ENCODE measurements around the gene KLF13. TPM values are rescaled to one million over a fixed set of nuclear protein-coding genes. Genes with fewer than 3 reads are reported as not detected.

Gene KLF13
- total RNA-seq, 1 donor from 2014 or later, result 67.7 TPM

DNA sequence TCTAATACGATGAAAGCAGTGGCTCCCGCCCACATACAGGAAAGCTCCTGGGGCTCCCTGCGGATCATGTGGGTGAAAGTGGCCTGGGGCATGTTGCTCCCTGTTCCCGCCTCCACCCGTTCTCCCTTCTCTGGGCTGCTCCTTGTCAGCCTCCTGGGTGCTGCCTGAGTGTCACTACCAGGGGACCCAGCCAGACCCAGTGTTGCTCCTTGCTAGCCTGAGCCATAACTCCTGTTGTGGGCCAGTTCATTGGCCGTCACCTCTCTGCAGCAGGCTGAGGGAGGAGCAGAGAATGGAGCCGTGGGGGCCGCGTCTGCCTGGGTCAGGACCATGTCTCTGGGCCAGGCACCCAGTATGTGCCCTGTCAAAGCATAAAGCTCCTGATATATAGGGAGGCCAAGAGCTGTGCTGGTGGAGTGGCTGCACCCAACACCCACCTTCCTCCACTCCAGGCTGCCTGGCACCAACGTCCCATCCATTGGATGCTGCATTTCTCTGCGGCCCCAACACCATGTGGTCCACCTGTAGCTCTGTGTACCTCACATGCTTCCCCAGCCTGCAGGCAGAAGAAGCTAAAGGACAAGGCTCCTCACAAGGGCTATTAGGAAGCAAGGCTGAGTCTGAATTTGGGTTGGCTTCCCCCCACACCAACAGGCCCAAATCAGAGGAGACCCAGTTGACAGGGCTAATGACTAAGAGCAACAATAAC lies 40.5 kb downstream of the KLF13 start:
- TF ChIP-seq, protein P1, sequence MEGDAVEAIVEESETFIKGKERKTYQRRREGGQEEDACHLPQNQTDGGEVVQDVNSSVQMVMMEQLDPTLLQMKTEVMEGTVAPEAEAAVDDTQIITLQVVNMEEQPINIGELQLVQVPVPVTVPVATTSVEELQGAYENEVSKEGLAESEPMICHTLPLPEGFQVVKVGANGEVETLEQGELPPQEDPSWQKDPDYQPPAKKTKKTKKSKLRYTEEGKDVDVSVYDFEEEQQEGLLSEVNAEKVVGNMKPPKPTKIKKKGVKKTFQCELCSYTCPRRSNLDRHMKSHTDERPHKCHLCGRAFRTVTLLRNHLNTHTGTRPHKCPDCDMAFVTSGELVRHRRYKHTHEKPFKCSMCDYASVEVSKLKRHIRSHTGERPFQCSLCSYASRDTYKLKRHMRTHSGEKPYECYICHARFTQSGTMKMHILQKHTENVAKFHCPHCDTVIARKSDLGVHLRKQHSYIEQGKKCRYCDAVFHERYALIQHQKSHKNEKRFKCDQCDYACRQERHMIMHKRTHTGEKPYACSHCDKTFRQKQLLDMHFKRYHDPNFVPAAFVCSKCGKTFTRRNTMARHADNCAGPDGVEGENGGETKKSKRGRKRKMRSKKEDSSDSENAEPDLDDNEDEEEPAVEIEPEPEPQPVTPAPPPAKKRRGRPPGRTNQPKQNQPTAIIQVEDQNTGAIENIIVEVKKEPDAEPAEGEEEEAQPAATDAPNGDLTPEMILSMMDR (IDR thresholded peaks at IDR 0.05; ENCODE audit: insufficient read depth, low read length, poor library complexity, severe bottlenecking), result no peak
- Histone ChIP-seq H3K4me3 (ENCODE audit: low read depth, low read length) (no peak overlapping the region), H3K36me3 (ENCODE audit: control insufficient read depth, insufficient read depth, low read length) (no peaks in the 10 kb centered on the region), H3K27me3 (ENCODE audit: control insufficient read depth, insufficient read depth, low read length) (no peaks in the 10 kb centered on the region)
- DNase-seq (ENCODE audit: low read depth), result no peak

DNA sequence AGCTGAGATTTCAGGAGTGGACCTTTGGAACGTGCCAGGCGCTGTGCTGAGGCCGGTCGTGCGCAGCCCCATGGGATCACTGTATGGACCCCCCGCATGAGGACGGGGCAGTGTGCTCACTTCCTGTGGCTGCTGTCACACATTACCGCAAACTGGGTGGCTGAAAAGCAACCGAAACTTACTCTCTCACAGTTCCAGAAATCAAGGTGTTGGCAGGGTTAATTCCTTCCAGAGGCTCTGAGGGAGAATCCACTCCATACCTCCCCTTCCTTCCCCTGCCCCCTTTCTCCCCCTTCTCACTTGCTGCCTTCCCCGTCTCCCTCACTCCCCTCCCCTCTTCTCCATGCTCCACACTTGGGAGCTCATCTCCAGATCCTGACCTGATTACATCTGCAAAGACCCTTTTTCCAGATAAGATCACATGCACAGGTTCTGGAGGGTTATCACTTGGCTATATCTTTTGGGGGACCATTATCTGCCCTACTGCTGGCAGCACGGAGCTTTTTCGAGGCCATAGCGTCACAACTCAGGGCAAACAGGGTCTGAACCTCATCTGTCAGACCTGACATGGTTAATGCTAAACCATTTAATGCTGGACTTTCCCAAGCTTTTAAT lies 41.2 kb downstream of the KLF13 start:
- TF ChIP-seq, protein P1 (IDR thresholded peaks at IDR 0.05; ENCODE audit: insufficient read depth, low read length, poor library complexity, severe bottlenecking), result no peak
- no peaks in the 10 kb centered on the region for H3K36me3 ChIP-seq (ENCODE audit: control insufficient read depth, insufficient read depth, low read length)
- H3K4me3 ChIP-seq (ENCODE audit: low read depth, low read length), result no peak overlapping the region
- H3K27me3 ChIP-seq (ENCODE audit: control insufficient read depth, insufficient read depth, low read length), result no peaks in the 10 kb centered on the region
- DNase-seq (ENCODE audit: low read depth), result no peak

DNA sequence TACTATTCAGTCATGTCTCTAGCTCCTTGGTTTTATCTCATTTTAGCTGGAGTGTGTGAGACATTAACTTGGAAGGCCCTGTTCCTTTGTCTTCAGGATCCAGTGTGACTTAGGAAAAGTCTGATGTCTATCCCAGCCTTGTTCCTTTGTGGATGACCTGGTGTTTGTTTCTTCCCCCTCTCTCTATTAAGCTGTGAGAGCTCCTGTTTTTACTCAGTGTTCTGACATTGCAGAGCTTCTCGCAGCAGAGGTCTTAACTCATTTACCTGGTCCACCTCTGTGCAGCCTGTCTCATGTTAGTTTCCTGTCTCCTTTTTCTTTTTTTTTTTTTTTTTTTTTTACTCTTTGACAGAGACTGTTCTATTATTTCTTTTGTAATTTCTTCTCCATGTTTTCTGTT lies 43.1 kb downstream of the KLF13 start:
- Histone ChIP-seq H3K36me3 (ENCODE audit: control insufficient read depth, insufficient read depth, low read length) (no peaks in the 10 kb centered on the region), H3K27me3 (ENCODE audit: control insufficient read depth, insufficient read depth, low read length) (no peaks in the 10 kb centered on the region), H3K4me3 (ENCODE audit: low read depth, low read length) (no peak overlapping the region)
- TF ChIP-seq, protein P1 (IDR thresholded peaks at IDR 0.05; ENCODE audit: insufficient read depth, low read length, poor library complexity, severe bottlenecking), result no peak
- no peak for DNase-seq (ENCODE audit: low read depth)

DNA sequence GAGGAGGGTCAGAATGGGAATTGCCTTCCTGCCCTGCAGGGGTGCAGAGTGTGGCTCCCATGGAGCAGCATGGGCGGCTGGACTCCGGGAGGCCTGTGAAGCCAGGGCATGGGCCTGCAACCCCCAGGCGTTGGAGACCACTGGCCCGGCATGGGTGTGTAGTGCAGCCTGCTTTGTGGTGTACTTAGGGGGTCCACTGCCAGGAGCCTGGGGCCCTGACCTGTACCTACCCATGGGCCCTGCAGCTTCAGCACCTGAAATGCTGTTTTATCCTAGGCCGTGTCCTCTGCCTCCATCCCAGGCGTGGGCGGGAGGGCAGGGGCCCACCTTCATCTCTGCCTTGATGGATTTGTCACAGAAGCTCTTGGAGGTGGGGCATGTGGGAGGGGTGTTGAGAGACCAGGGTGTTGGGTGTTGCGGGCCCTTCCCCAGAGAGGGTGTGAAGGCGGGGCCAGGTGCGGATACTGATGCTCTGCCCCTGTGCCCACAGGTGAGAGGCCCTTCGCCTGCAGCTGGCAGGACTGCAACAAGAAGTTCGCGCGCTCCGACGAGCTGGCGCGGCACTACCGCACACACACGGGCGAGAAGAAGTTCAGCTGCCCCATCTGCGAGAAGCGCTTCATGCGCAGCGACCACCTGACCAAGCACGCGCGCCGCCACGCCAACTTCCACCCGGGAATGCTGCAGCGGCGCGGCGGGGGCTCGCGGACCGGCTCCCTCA lies 45.0 kb downstream of the KLF13 start:
- Histone ChIP-seq H3K27me3 (ENCODE audit: control insufficient read depth, insufficient read depth, low read length) (no peaks in the 10 kb centered on the region), H3K36me3 (ENCODE audit: control insufficient read depth, insufficient read depth, low read length) (no peaks in the 10 kb centered on the region), H3K4me3 (ENCODE audit: low read depth, low read length) (no peak overlapping the region)
- no peak for DNase-seq (ENCODE audit: low read depth)
- TF ChIP-seq, protein P1 (IDR thresholded peaks at IDR 0.05; ENCODE audit: insufficient read depth, low read length, poor library complexity, severe bottlenecking), result no peak

DNA sequence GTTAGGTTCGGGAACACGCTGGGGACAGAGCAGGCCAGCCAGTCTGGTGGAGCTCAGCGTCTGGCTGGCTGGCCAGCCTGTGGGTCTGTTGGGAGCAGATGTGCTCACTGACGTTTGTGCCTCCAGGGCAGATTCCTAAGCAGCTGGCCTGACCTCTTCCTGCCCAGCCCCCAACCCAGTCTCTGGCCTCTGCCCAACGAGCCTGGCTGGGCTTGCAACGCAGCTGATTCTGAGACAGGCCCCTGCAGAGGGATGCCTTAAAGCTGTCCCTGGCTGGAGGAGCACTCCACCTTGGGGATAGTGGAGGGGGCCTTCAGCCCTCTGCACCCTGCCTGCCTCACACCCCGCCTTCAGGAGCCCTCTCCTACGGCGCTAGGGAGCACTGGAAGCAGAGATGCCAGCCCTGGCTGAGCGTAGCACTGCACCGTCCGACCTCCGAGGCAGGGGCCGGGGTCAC lies 46.0 kb downstream of the KLF13 start:
- TF ChIP-seq, protein P1 (IDR thresholded peaks at IDR 0.05; ENCODE audit: insufficient read depth, low read length, poor library complexity, severe bottlenecking), result no peak
- no peaks in the 10 kb centered on the region for H3K27me3 ChIP-seq (ENCODE audit: control insufficient read depth, insufficient read depth, low read length)
- DNase-seq (ENCODE audit: low read depth), result no peak
- no peak overlapping the region for H3K4me3 ChIP-seq (ENCODE audit: low read depth, low read length)
- no peaks in the 10 kb centered on the region for H3K36me3 ChIP-seq (ENCODE audit: control insufficient read depth, insufficient read depth, low read length)

Data from kidney epithelial cell (primary cell).